ENCODE results near the gene PIANP. TPM values are rescaled to one million over a fixed set of nuclear protein-coding genes. Genes with fewer than 3 reads are reported as not detected.

The PIANP gene
- total and polyA plus RNA-seq, 5 donors = 0.18 to 0.99 (median 0.55) TPM; not detected in 1

DNA sequence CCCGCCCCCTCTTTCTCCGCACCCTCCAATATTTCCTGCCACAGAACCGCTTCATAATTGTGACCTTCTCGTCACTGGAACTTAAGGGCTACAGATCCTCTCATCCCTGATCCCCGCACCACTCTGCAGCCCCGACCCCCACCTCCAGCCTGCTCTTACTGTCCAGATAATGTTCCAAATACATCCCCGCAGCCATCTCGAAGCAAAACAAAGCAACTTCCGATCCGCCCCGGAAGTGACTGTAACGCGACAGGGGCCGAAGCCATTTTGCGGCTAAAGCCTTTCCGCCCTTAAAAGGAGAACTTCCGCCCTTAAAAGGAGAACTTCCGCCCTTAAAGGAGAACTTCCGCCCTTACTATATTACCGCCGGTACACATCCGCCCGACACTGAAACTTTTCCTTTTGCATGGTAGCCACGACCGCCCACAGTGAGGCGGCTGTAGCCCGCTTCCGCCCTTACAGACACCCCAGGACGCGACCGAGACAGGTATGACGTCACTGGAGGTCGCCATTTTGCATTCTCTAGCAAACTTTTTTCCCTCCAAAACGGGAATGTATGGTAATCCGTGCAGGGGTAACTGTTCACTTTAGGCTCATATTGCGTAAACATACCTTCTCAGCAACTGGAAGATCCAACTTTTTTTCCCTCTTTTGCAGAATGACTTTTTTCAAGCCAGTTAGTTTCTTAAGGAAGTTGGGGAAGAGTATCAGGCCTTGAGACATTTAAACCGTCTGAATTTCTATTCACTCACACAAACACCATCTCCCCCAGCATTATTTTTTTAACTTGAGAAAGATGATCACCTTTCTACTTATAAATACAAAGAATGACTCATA lies 37.5 kb downstream of the PIANP start, which contains the start of gene ING4:
Gene ING4 (minus strand): TSS at position 214 of the 837 bp plus-strand sequence. CDS start 18 bp downstream, at position 196.
- peak; percentile 98 to 99 (median 98) for DNase-seq
- peak; percentile 100 for ATAC-seq
- Histone ChIP-seq H3K4me3 (ENCODE audit: low read length) (peak within 1 kb of the TSS; percentile 92), H3K27me3 (ENCODE audit: control insufficient read depth, insufficient read depth) (no peaks in the 10 kb centered on the region), H3K27ac (ENCODE audit: low read length) (peak within 1 kb of the TSS; percentile 85), H3K9me3 (ENCODE audit: control insufficient read depth, low read length) (no peaks in the 10 kb centered on the region), H3K4me1 (ENCODE audit: control insufficient read depth, insufficient read depth, low read length) (no peaks in the 10 kb centered on the region)
- 2% methylated on average over 37 of the region's 37 CpGs for WGBS
- intact Hi-C loops (cut with DNase I) = loop anchor here in 1 of 4 donors (2.0 kb wide), 1 partner anchor 26 kb away; the partner anchor contains the start of gene ZNF384

DNA sequence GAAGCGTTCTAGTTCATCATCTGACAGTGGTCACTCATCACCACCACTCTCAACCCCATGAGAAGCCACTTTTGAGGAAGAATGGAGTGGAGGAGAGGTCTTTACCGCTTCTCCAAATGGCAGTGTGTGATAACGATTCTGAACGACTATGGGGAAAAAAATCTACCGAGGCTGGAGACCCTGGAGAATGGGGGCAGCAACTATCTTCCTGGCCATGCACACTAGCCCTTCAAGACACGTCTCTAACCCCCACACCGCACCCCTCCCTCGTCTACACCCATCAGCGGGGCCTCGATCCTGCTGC lies 38.1 kb downstream of the PIANP start:
- no peaks in the 10 kb centered on the region for H3K9me3 ChIP-seq (ENCODE audit: control insufficient read depth, low read length)
- DNase-seq (no peak), ATAC-seq (peak; percentile 54 to 57)
- intact Hi-C loops (cut with DNase I) = loop anchor here in 1 of 4 donors (2.0 kb wide), 1 partner anchor 26 kb away; the partner anchor contains the start of gene ZNF384
- no peaks in the 10 kb centered on the region for H3K27me3 ChIP-seq (ENCODE audit: control insufficient read depth, insufficient read depth)
- H3K27ac ChIP-seq (ENCODE audit: low read length) = peak overlapping the region; percentile 85
- H3K4me1 ChIP-seq (ENCODE audit: control insufficient read depth, insufficient read depth, low read length) = no peaks in the 10 kb centered on the region
- 2% methylated on average over 10 of the region's 10 CpGs for WGBS
- H3K4me3 ChIP-seq (ENCODE audit: low read length) = peak overlapping the region; percentile 92

DNA sequence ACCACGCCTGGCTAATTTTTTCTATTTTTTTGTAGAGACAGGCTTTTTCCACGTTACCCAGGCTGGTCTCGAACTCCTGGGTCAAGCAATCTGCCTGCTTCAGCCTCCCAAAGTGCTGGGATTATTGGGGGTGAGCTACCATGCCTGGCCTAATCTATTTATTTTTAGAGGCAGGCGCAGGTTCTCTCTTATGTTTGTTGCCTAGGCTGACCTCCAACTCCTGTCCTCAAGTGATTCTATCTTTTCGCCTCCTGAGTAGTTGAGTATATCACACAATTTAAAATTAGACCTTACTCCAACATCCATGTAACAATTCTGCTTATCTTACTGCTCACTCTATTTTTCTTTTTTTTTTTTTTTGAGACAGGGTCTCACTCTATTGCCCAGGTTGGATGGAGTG lies 46.6 kb downstream of the PIANP start:
- Histone ChIP-seq H3K4me1 (ENCODE audit: control insufficient read depth, insufficient read depth, low read length) (no peaks in the 10 kb centered on the region), H3K9me3 (ENCODE audit: control insufficient read depth, low read length) (no peaks in the 10 kb centered on the region), H3K27me3 (ENCODE audit: control insufficient read depth, insufficient read depth) (no peaks in the 10 kb centered on the region), H3K4me3 (ENCODE audit: low read length) (no peak overlapping the region), H3K27ac (ENCODE audit: low read length) (peak overlapping the region; percentile 88)
- no peak for DNase-seq
- WGBS = 71% methylated on average over 5 of the region's 5 CpGs
- intact Hi-C loops (cut with DNase I) = no loop called here
- peak; percentile 21 to 37 for ATAC-seq

DNA sequence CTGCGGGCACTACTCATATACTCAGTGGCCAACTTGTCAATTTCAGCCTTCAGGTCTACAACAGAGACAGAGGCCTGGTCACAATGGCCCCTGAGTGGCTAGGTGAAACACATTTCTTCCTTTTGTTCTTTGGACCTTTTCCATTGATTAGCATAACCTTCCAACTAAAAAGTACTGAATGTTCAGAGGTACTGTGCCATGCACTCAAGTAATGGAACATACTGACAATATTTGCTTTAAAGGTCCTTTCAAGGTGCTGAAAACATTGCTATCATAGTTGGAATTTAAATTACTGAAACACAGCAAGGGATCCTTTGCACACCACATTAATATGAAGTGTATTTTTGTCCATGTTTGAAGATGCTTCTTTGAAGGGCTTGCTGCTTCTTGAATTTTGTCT lies 47.3 kb downstream of the PIANP start:
- no peak for DNase-seq
- H3K9me3 ChIP-seq (ENCODE audit: control insufficient read depth, low read length) = no peaks in the 10 kb centered on the region
- no peaks in the 10 kb centered on the region for H3K27me3 ChIP-seq (ENCODE audit: control insufficient read depth, insufficient read depth)
- WGBS = 98% methylated on average over 1 of the region's 1 CpG
- peak overlapping the region; percentile 88 for H3K27ac ChIP-seq (ENCODE audit: low read length)
- H3K4me1 ChIP-seq (ENCODE audit: control insufficient read depth, insufficient read depth, low read length) = no peaks in the 10 kb centered on the region
- intact Hi-C loops (cut with DNase I) = no loop called here
- peak; percentile 9 to 12 for ATAC-seq
- H3K4me3 ChIP-seq (ENCODE audit: low read length) = no peak overlapping the region

GRCh38 chr12:6652391-6652790 lies 48.2 kb downstream of the PIANP start:
- Histone ChIP-seq H3K27me3 (ENCODE audit: control insufficient read depth, insufficient read depth) (no peaks in the 10 kb centered on the region), H3K27ac (ENCODE audit: low read length) (no peak overlapping the region), H3K4me3 (ENCODE audit: low read length) (no peak overlapping the region), H3K4me1 (ENCODE audit: control insufficient read depth, insufficient read depth, low read length) (no peaks in the 10 kb centered on the region), H3K9me3 (ENCODE audit: control insufficient read depth, low read length) (no peaks in the 10 kb centered on the region)
- 90% methylated on average over 12 of the region's 12 CpGs for WGBS
- DNase-seq (no peak), ATAC-seq (no peak)
- intact Hi-C loops (cut with DNase I) = no loop called here

DNA sequence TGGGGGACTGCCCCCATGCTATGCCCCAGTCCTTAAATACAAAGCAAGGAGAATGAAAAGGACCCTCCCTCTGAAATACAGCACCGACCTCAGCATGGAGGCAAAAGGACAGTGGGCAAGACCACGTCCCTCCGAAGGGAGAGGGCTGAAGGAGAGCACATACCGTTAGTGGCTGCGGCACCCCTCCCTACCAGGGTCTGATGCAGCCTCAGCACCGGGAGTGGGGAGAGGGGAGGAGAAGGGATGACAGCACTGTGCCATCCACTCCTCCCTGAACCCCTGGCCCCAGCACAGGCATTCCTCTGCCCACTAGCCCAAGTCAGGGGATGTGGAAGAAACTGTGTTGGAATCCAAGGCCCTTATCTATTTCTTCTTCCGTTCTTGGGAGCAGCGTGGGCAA lies 49.8 kb downstream of the PIANP start:
- Histone ChIP-seq H3K4me3 (ENCODE audit: low read length) (no peak overlapping the region), H3K27me3 (ENCODE audit: control insufficient read depth, insufficient read depth) (no peaks in the 10 kb centered on the region), H3K27ac (ENCODE audit: low read length) (no peak overlapping the region), H3K4me1 (ENCODE audit: control insufficient read depth, insufficient read depth, low read length) (no peaks in the 10 kb centered on the region), H3K9me3 (ENCODE audit: control insufficient read depth, low read length) (no peaks in the 10 kb centered on the region)
- intact Hi-C loops (cut with DNase I) = no loop called here
- WGBS = 86% methylated on average over 8 of the region's 8 CpGs
- DNase-seq (no peak), ATAC-seq (no peak)

GRCh38 chr12:6647083-6647604 lies 53.5 kb downstream of the PIANP start, which contains the start of gene ACRBP:
TSS of gene ACRBP (minus strand) at chr12:6647432. CDS start at chr12:6647366, 66 bp downstream.
- H3K4me1 ChIP-seq (ENCODE audit: control insufficient read depth, insufficient read depth, low read length) = no peaks in the 10 kb centered on the region
- peak; percentile 96 to 97 for ATAC-seq
- intact Hi-C loops (cut with DNase I) = no loop called here
- peak within 1 kb of the TSS; percentile 21 for H3K27ac ChIP-seq (ENCODE audit: low read length)
- WGBS = 4% methylated on average over 38 of the region's 38 CpGs
- H3K4me3 ChIP-seq (ENCODE audit: low read length) = peak within 1 kb of the TSS; percentile 74
- no peaks in the 10 kb centered on the region for H3K27me3 ChIP-seq (ENCODE audit: control insufficient read depth, insufficient read depth)
- H3K9me3 ChIP-seq (ENCODE audit: control insufficient read depth, low read length) = no peaks in the 10 kb centered on the region
- DNase-seq = peak; percentile 84 to 96 (median 93)

GRCh38 chr12:6646276-6647082 lies 54.1 kb downstream of the PIANP start:
- DNase-seq = no peak
- peak; percentile 27 to 29 for ATAC-seq
- H3K4me3 ChIP-seq (ENCODE audit: low read length) = peak overlapping the region; percentile 74
- WGBS = 66% methylated on average over 28 of the region's 28 CpGs
- no peaks in the 10 kb centered on the region for H3K9me3 ChIP-seq (ENCODE audit: control insufficient read depth, low read length)
- intact Hi-C loops (cut with DNase I) = no loop called here
- H3K27ac ChIP-seq (ENCODE audit: low read length) = peak overlapping the region; percentile 21
- no peaks in the 10 kb centered on the region for H3K27me3 ChIP-seq (ENCODE audit: control insufficient read depth, insufficient read depth)
- no peaks in the 10 kb centered on the region for H3K4me1 ChIP-seq (ENCODE audit: control insufficient read depth, insufficient read depth, low read length)

- Histone ChIP-seq H3K4me1 (ENCODE audit: control insufficient read depth, insufficient read depth, low read length) (no peaks in the 10 kb centered on the region), H3K27me3 (ENCODE audit: control insufficient read depth, insufficient read depth) (no peaks in the 10 kb centered on the region), H3K9me3 (ENCODE audit: control insufficient read depth, low read length) (no peaks in the 10 kb centered on the region), H3K27ac (ENCODE audit: low read length) (no peak overlapping the region), H3K4me3 (ENCODE audit: low read length) (no peak overlapping the region)
- WGBS = 29% methylated on average over 5 of the region's 5 CpGs
- DNase-seq (peak; percentile 38 to 75 (median 67)), ATAC-seq (no peak)
- intact Hi-C loops (cut with DNase I) = no loop called here
Observed at GRCh38 chr12:6644903-6645302, 55.7 kb downstream of the PIANP start.

DNA sequence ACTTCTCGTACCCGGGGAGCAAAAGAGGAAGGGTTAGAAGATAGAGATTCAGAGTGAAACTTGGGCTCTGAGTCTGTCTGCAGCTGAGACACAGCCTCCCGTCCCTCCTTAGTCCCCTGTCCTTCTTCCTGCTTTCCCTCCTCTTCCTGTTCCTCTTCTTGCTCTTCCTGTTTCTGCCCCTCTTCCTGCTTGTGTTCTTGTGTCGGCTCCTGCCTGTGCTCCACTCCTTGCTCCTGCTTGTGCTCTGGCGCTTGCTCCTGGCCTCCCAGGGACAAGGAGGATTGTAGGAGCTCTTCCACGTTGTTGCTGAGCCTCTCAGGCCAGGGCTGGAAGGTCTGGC lies 56.4 kb downstream of the PIANP start:
- H3K4me3 ChIP-seq (ENCODE audit: low read length) = no peak overlapping the region
- no peak overlapping the region for H3K27ac ChIP-seq (ENCODE audit: low read length)
- WGBS = 53% methylated on average over 6 of the region's 6 CpGs
- intact Hi-C loops (cut with DNase I) = no loop called here
- DNase-seq = no peak
- ATAC-seq = peak; percentile 7 to 15
- no peaks in the 10 kb centered on the region for H3K4me1 ChIP-seq (ENCODE audit: control insufficient read depth, insufficient read depth, low read length)
- H3K27me3 ChIP-seq (ENCODE audit: control insufficient read depth, insufficient read depth) = no peaks in the 10 kb centered on the region
- H3K9me3 ChIP-seq (ENCODE audit: control insufficient read depth, low read length) = no peaks in the 10 kb centered on the region

Data from right cardiac atrium (tissue), 5 donors.